ENCODE measurements around the gene PRKAR1B. TPM values are rescaled to one million over a fixed set of nuclear protein-coding genes. Genes with fewer than 3 reads are reported as not detected.

Gene PRKAR1B
- total and polyA plus RNA-seq, 2 donors, result 12.3 to 13.7 TPM

GRCh38 chr7:729140-730000, 2.3 kb upstream of the PRKAR1B start:
- no peaks in the 10 kb centered on the region for H3K4me1 ChIP-seq (ENCODE audit: insufficient read depth)
- no peaks in the 10 kb centered on the region for H3K36me3 ChIP-seq (ENCODE audit: insufficient read depth)
- no peak overlapping the region for H3K4me3 ChIP-seq (ENCODE audit: low read depth, low read length)
- no peak for DNase-seq (ENCODE audit: extremely low spot score)
- 93% methylated on average over 29 of the region's 29 CpGs for WGBS
- H3K27ac ChIP-seq (ENCODE audit: low read depth), result no peak overlapping the region

GRCh38 chr7:728602-729001, 1.5 kb upstream of the PRKAR1B start:
- H3K27ac ChIP-seq (ENCODE audit: low read depth), result no peak overlapping the region
- WGBS, result 89% methylated on average over 9 of the region's 9 CpGs
- no peak for DNase-seq (ENCODE audit: extremely low spot score)
- no peaks in the 10 kb centered on the region for H3K4me1 ChIP-seq (ENCODE audit: insufficient read depth)
- no peaks in the 10 kb centered on the region for H3K36me3 ChIP-seq (ENCODE audit: insufficient read depth)
- no peak overlapping the region for H3K4me3 ChIP-seq (ENCODE audit: low read depth, low read length)

- Histone ChIP-seq H3K27ac (ENCODE audit: low read depth) (no peak overlapping the region), H3K4me3 (ENCODE audit: low read depth, low read length) (peak overlapping the region; percentile 99), H3K36me3 (ENCODE audit: insufficient read depth) (no peaks in the 10 kb centered on the region), H3K4me1 (ENCODE audit: insufficient read depth) (no peaks in the 10 kb centered on the region)
- 25% methylated on average over 21 of the region's 21 CpGs for WGBS
- DNase-seq (ENCODE audit: extremely low spot score), result no peak
Observed at GRCh38 chr7:727806-728460, 852 bp upstream of the PRKAR1B start.

GRCh38 chr7:726854-727103, 302 bp downstream of the PRKAR1B start:
- under 1% methylated on average over 39 of the region's 39 CpGs for WGBS
- DNase-seq (ENCODE audit: extremely low spot score), result no peak
- Histone ChIP-seq H3K4me3 (ENCODE audit: low read depth, low read length) (peak overlapping the region; percentile 99), H3K4me1 (ENCODE audit: insufficient read depth) (no peaks in the 10 kb centered on the region), H3K36me3 (ENCODE audit: insufficient read depth) (no peaks in the 10 kb centered on the region), H3K27ac (ENCODE audit: low read depth) (no peak overlapping the region)

GRCh38 chr7:726084-726853, 812 bp downstream of the PRKAR1B start, which contains the start of gene DNAAF5:
DNAAF5 (plus strand) TSS chr7:726699; CDS start chr7:726721, 22 bp downstream.
- H3K4me3 ChIP-seq (ENCODE audit: low read depth, low read length), result peak within 1 kb of the TSS; percentile 99
- DNase-seq (ENCODE audit: extremely low spot score), result peak; percentile 39
- WGBS, result 10% methylated on average over 56 of the region's 56 CpGs
- no peaks in the 10 kb centered on the region for H3K4me1 ChIP-seq (ENCODE audit: insufficient read depth)
- peak within 1 kb of the TSS; percentile 31 for H3K27ac ChIP-seq (ENCODE audit: low read depth)
- H3K36me3 ChIP-seq (ENCODE audit: insufficient read depth), result no peaks in the 10 kb centered on the region

GRCh38 chr7:725223-726005, 1.7 kb downstream of the PRKAR1B start:
- WGBS, result 82% methylated on average over 8 of the region's 8 CpGs
- no peak overlapping the region for H3K4me3 ChIP-seq (ENCODE audit: low read depth, low read length)
- no peak overlapping the region for H3K27ac ChIP-seq (ENCODE audit: low read depth)
- no peaks in the 10 kb centered on the region for H3K36me3 ChIP-seq (ENCODE audit: insufficient read depth)
- DNase-seq (ENCODE audit: extremely low spot score), result no peak
- H3K4me1 ChIP-seq (ENCODE audit: insufficient read depth), result no peaks in the 10 kb centered on the region

GRCh38 chr7:724298-724697, 2.8 kb downstream of the PRKAR1B start:
- Histone ChIP-seq H3K4me1 (ENCODE audit: insufficient read depth) (no peaks in the 10 kb centered on the region), H3K4me3 (ENCODE audit: low read depth, low read length) (no peak overlapping the region), H3K36me3 (ENCODE audit: insufficient read depth) (no peaks in the 10 kb centered on the region), H3K27ac (ENCODE audit: low read depth) (no peak overlapping the region)
- DNase-seq (ENCODE audit: extremely low spot score), result no peak
- WGBS, result 92% methylated on average over 7 of the region's 7 CpGs

- Histone ChIP-seq H3K36me3 (ENCODE audit: insufficient read depth) (no peaks in the 10 kb centered on the region), H3K4me1 (ENCODE audit: insufficient read depth) (no peaks in the 10 kb centered on the region), H3K4me3 (ENCODE audit: low read depth, low read length) (no peak overlapping the region), H3K27ac (ENCODE audit: low read depth) (no peak overlapping the region)
- DNase-seq (ENCODE audit: extremely low spot score), result no peak
- 98% methylated on average over 9 of the region's 9 CpGs for WGBS
Observed at GRCh38 chr7:723541-723940, 3.5 kb downstream of the PRKAR1B start.

- no peaks in the 10 kb centered on the region for H3K4me1 ChIP-seq (ENCODE audit: insufficient read depth)
- no peaks in the 10 kb centered on the region for H3K36me3 ChIP-seq (ENCODE audit: insufficient read depth)
- 98% methylated on average over 5 of the region's 5 CpGs for WGBS
- H3K27ac ChIP-seq (ENCODE audit: low read depth), result no peak overlapping the region
- H3K4me3 ChIP-seq (ENCODE audit: low read depth, low read length), result no peak overlapping the region
- no peak for DNase-seq (ENCODE audit: extremely low spot score)
Observed at GRCh38 chr7:721619-722248, 5.3 kb downstream of the PRKAR1B start.

GRCh38 chr7:716636-717035, 10.4 kb downstream of the PRKAR1B start:
- H3K36me3 ChIP-seq (ENCODE audit: insufficient read depth), result no peaks in the 10 kb centered on the region
- H3K4me3 ChIP-seq (ENCODE audit: low read depth, low read length), result no peak overlapping the region
- H3K27ac ChIP-seq (ENCODE audit: low read depth), result no peak overlapping the region
- WGBS, result 83% methylated on average over 11 of the region's 11 CpGs
- H3K4me1 ChIP-seq (ENCODE audit: insufficient read depth), result no peaks in the 10 kb centered on the region
- no peak for DNase-seq (ENCODE audit: extremely low spot score)

- 71% methylated on average over 10 of the region's 10 CpGs for WGBS
- no peaks in the 10 kb centered on the region for H3K36me3 ChIP-seq (ENCODE audit: insufficient read depth)
Observed at GRCh38 chr7:716222-716621, 10.9 kb downstream of the PRKAR1B start.

GRCh38 chr7:714251-714671, 12.8 kb downstream of the PRKAR1B start:
- WGBS, result 84% methylated on average over 13 of the region's 13 CpGs
- H3K4me3 ChIP-seq (ENCODE audit: low read depth, low read length), result no peak overlapping the region
- no peaks in the 10 kb centered on the region for H3K36me3 ChIP-seq (ENCODE audit: insufficient read depth)
- H3K27ac ChIP-seq (ENCODE audit: low read depth), result no peak overlapping the region
- no peak for DNase-seq (ENCODE audit: extremely low spot score)
- H3K4me1 ChIP-seq (ENCODE audit: insufficient read depth), result no peaks in the 10 kb centered on the region

More at GRCh38 chr7:716222-716621, 10.9 kb downstream of the PRKAR1B start:
- Histone ChIP-seq H3K4me1 (ENCODE audit: insufficient read depth) (no peaks in the 10 kb centered on the region), H3K4me3 (ENCODE audit: low read depth, low read length) (no peak overlapping the region), H3K27ac (ENCODE audit: low read depth) (no peak overlapping the region)
- DNase-seq (ENCODE audit: extremely low spot score), result no peak

Data from urinary bladder (tissue), 4 donors.